ACHN (cell line): ENCODE data around the gene SRP72.
A peak's percentile ranks its signal among the peaks of the same experiment; 100 is the strongest.

Experiments
- DNase-seq: peaks from one replicate; pipeline ENCODE4 v3.0.0-alpha.2; 2015
- in situ Hi-C: cut with HindIII; loops from 2 replicates; pipeline ENCODE4 v1.10.0; 2017; ENCODE audit warnings: low sequenced_read_pairs, low pct_ligation_motif_present, low pct_unique_long_range_greater_than_20kb

The SRP72 gene

DNA sequence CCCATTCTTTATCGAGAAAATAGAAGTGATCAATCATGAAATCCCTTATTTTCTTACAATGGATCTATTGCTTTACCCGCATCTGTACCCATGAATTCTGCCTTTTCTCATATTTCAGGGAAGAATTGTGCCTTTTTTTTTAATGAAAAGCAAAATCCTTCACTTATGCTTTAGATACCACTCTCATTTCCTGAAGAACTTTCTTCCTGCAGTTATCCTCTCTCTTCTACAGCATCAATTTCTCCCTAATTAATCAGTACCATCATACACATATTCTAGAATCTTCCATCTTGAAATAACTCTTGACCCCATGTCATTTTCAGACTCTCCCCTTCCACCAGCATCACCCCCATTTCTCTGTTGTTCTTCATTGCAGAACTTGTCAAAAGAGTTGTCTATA, 64.8 kb downstream of the SRP72 start:
- in situ Hi-C loops: no loop called here

DNA sequence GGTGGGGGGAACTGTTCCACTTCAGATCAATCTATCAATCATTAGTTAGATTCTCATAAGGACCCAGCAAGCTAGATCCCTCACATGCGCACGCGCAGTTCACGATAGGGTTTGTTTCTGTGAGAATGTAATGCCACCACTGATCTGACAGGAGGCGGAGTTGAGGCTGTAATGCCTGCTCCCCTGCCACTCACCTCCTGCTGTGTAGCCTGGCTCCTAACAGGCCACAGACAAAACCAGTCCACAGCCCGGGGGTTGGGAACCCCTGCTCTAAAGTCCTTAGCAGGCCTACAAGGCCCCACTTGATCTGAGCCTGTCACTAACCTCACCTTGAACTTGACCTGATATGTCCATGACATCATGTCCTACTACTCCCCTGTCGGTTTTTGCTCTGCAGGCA, 68.5 kb downstream of the SRP72 start:
- in situ Hi-C loops: no loop called here
- no peak for DNase-seq

More for the DNA sequence above, 64.8 kb downstream of the SRP72 start:
- no peak for DNase-seq

DNA sequence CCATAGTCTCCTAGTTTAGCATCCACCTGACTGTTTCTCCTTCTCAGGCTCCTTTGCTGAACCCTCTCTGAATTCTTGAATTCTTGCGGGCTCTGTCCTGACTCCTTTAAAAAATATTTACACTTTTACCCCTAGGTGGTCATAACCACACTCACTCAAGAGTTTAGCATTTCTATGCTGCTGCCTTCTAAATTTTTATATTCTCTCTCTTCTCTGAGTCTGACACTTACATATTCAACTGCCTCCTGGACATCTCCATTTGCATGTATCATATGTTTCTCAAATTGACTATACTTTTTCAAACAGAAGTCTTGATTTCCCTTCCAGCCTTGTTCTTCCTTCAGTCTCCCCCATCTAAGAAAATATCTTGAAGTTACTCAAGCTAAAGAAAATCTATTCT, 69.7 kb downstream of the SRP72 start:
- in situ Hi-C loops: no loop called here
- no peak for DNase-seq

DNA sequence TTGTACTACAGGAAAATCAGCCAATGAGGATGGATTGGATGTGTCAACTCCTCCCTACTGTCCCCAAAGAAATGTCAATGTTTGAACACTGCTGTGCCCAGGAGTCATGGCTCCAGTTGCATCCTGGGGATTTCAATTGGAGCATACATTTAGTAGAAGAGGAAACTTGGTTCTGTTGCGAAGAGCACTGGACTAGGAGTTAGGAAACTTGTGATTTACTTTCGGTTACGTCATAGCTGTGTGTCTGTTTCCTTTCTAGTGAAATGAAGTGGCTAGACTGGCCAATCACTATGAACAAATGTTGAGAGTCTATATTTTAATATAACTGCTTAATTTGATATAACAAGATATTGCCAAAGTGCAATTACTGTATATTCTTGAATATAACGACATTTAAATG, 73.4 kb downstream of the SRP72 start:
- DNase-seq: no peak

DNA sequence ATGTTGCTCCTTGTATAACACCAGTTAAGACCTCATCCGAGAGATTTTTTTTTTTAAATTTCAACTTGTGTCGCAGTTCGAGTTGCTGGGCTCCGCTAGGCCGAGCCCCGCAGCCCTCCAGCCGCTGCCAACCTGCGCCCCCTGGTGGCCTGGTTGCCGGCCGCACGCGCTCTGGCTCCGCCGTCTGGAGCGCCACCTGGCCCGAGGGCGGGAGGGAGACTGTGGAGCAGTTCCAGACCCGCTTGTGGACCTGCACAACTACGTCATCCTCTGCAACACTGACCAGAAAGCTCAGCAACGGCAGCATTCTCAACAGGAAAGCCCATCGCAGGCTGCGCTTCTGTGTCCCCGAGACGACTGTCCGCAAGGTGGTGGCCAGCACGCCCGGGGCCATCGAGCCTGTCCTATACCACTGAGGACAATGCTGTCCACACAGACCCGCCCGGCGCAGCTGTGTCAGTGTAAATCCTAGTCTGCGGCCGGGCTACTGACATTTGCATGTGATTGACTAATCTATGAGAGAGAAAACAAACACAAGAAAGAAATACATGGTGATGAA, 77.2 kb downstream of the SRP72 start:
- peak; percentile 74 for DNase-seq
- in situ Hi-C loops: no loop called here

More for the DNA sequence above, 73.4 kb downstream of the SRP72 start:
- in situ Hi-C loops: no loop called here

DNA sequence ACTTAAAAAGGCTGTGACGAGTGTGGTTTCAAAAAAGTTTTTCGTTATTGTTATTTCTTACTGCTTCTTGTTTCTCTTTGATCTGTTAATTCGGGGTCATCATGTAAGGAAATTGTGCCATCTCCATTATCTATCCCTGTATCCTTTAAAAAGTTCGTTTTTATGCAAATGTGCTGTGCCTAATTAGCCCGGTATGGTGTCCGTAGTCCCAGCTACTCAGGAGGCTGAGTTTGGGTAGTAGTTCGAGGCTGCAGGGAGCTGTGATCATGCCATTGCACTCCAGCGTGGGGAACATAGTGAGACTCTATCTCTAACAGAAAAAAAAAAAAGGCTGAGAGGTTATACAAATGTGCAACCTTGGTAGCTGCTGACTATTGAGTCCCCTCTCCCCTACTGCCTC, 83.2 kb downstream of the SRP72 start:
- in situ Hi-C loops: no loop called here

DNA sequence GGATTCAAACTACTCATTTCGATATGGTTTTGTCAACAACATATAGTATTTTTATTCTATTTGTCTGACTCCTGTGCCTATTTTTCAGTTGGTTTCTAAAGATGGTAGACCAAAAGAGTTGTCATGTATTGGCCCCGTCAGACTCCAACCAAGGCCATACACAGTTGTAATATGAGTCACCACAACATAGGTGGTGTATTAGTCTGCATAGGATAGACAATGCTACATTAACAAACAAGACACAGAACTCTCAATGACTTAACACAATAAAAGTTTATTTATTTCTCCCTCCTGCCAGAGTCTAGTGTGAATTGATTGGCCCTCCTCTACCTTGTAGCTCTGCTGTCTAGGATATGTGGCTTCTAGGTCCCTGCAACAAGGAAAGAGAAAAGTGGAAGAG, 84.1 kb downstream of the SRP72 start:
- in situ Hi-C loops: no loop called here
- no peak for DNase-seq

More for the DNA sequence above, 83.2 kb downstream of the SRP72 start:
- no peak for DNase-seq

DNA sequence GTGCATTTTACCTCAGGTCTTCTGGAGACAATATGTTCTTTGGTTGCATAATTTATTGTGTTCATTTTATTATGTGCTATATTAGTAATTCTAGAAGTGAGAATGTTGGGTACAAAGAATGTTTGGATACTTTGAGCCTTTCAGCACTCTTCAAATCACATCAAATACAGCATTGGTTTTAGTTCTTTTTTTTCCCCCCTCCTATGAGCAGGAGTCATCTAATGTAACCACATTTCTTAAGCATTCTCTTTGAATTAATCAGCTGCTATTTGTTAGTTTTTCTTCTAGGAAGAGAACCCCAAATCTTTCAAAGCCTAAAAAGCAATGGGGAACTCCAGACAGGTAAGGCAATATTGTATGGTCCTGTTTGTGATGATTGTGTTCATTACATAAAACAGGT, 84.9 kb downstream of the SRP72 start:
- DNase-seq: no peak
- in situ Hi-C loops: no loop called here
